HG02884 (cell line): ENCODE measurements around the gene ADCYAP1.
"Not testable (repeated sequence)": the region's sequence is repeated elsewhere in the genome, so short reads cannot be mapped to it uniquely, and the experiment has no call there.

Experiments used
- ATAC-seq: cut with Tn5 transposase; IDR thresholded peaks from one replicate; pipeline ENCODE4 v1.9.1; 2021; ENCODE audit warnings: mild to moderate bottlenecking, moderate library complexity; ENCODE audit not compliant: unreplicated experiment

ADCYAP1 gene

DNA sequence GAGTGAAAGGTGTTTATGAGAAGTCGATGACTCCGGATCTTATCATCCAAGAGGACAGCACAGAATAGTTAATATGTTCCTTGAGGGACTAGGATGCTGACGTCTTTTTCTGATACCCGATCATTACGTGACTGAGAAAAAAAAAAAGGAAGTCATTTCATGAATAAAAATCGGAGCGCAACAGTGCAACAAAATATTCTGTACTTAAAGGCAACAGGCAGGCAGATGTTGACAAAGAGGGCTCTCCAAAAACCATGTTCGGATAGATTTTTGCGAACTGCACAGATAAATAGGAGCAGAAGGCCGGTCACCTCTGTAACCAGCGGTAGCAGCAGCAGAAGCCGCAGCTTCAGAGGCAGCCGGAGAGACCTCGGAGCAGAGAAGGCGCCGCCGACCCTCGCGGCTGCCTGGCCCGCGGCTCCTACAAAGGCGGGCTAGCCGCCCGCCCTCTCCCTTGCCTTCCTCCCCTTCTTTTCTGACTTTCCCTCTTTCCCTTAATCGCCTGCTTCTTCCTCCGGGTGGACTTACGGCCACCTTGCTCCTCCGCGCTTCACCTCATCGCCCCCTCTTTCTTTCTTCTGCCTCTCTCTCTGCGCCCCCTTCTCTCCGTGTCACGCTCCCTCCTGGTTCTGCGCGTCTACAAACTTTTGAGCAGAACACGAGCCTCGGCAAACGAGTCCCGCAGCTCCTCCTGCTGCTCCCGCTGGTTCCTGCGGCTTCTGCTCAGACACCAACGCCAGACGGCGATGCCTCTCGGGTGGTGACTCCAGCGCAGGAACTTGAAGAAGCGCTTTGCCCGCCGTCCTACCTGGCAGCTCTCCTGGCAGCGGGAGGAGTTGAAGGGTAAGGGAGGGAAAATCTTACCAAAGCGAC, at the start of gene ADCYAP1:
TSS of gene ADCYAP1 (plus strand) at position 654 of the 873 bp plus-strand sequence. CDS start 516 bp downstream, outside the sequence.
- no peak for ATAC-seq

DNA sequence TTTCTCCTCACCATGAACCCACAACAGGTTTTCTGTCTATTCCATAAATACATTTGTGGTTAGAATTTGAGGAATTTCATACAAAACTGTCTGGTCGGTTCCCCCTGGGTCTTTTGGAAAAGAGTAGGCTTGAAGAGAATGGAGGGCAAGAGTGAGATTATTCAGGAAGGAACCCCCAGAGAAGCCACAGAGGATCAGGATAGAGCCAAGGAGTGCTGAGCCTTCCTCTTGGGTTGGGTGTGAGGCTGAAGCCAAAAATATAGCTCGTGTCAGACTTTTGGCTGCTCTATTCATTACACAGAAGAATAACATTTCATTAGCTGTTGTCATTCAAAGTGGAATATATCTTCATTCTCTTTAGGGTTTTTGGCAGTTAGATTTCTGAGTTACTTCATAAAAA, 46.7 kb upstream of the ADCYAP1 start:
- ATAC-seq: no peak

DNA sequence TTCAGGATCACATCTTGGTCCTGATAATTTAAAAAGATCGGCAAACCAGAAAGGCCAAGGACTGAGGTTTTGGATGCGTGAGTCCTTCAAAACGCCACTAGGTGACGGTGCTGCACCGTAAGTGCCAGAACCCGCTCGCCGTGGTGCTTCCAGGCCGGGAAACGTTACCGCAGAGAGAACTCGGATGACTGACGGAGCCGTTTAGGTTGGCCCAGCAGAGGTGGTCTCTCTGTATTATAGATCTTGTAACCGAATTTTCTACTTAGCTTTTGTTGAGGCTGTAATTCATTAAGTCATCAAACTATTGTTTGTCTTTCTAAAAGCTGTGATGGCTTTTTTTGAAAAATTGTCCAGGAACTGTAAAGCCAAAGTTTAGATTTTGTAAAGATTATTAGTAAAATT, 39.8 kb upstream of the ADCYAP1 start:
- peak; percentile 86 for ATAC-seq

DNA sequence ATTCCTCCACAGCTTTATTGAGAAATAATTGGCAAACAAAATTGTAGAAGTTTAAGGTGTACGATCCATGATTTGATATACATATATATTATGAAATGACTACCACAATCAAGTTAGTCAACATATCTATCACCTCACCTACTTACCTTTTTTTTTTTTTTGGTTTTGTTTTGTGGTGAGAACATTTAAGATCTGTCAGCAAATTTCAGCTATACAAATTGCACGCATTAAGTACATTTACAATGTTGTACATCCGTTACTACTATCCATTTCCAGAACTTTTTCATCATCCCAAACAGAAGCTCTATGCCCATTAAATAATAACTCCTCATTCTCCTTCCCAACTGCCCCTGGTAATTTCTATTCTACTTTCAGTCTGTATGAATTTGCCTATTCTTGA, 37.4 kb upstream of the ADCYAP1 start:
- no peak for ATAC-seq

DNA sequence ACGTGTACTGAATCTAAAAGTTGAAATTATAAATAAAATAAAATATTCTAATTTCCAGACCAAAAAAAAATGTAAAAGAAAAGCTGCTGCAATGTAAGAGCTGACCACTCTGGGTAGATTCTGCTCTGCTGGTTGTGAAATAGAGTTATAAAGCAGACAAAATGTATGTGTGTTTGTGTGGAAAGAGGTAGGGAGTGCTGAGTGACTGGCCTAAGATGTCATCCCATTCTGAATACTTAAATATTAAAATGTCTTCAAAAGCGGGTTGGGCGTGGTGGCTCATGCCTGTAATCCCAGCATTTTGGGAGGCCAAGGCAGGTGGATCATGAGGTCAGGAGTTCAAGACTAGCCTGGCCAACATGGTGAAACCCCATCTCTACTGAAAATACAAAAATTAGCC, 31.2 kb upstream of the ADCYAP1 start:
- ATAC-seq: not testable (repeated sequence)

DNA sequence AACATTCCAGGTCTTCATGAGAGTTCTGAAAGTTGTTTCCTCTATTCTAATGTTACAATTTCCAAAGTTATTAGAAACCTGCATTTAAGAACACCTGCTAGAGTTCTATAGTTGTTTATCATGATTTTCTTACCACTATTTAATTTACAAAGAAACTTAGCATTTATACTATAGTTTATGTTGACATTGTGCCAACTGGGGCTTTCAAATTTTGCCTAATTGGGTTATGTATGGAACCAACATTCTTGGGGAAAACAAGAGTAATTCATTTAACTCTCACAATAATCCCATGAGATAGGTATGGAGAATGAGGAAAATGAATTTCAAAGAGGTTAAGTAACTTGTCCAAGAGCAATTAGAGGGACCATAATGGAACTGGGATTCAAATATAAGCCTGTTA, 28.8 kb upstream of the ADCYAP1 start:
- no peak for ATAC-seq

DNA sequence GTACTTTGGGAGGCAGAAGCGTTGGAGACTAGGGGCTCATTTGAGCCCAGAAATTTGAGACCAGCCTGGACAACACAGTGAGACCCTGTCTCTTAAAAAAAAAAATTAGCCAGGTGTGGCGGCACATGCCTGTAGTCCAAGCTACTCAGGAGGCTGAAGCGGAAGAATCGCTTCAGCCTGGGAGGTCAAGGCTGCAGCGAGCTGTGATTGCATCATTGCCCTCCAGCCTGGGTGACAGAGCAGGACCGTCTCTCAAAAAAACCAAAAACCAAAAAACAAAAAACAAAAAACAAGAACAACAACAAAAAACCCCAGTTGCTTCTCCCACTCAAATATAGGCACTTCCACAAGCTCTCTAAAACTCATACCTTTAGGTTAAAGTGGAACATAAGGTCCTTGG, 27.4 kb upstream of the ADCYAP1 start:
- ATAC-seq: no peak

DNA sequence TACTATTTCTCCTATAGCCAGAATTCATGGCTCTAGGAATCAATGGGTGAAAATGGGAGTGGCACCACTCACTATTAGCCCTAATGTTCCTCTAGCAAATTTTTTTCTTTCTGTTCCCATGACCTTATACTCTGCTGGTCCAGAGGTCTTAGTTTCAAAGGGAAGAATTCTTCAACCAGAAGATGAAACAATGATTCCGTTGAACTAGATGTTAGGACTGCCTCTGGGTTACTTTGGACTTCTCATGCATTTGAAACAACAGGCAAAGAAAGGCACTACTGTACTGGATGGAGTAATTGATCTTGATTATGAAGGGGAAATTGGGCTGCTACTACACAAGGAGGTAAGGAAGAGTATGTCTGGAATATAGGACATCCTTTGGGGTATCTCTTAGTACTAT, 18.6 kb upstream of the ADCYAP1 start:
- ATAC-seq: no peak

DNA sequence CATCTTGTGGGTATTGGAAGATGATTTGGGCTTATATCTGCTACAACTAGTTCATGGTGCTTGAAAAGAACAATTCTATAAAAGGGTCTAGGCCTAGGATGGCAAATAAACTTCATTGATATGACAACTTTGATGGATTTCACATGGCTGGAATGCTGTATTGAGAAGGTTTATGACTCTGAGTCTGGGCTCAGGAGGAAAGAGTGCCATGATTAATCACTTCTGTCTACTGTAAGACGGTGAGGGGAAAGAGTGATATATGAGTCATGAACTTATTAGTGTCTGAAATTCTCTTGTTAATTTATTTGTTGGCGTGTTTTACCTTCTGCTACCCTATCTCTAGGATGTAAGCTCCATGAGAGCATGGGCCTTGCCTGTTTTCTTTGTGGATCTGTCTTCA, 17.0 kb upstream of the ADCYAP1 start:
- no peak for ATAC-seq

DNA sequence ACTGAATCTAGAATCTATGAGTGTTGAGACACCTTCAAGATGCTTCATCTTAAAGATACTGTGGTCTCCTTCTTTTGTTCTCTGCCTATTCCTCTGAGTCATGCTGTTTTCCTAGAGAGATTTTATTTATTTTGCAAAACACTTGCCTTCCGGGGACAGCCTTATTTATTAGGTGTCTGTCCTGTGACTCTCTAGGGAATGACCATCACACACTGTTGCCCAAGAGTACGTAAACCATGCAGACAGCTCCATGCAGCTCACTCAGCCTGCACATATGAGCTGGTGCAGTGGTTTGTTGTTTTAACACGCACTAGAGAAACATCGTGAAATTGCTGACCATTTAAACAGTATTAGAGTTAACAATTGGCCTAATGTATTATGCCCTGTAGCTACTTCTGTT, 12.4 kb upstream of the ADCYAP1 start:
- no peak for ATAC-seq

DNA sequence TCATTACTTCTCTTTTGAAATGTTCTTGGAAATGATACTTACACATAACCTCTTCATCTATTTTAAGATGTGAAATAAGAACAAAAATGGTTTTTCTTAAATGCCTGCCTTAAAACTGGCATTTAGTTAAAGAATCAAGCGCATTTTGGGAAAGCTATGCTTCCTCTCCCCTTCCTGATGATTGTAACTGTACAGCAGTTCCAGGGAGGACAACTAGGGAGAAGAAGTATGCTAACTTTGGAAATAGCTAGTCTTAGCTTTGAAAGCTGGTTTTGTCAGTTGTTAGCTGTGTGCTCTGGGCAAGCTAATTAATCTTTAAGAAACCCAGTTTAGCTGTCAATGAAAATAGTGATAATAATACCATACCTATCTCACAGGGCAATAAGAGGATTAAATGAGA, 8.4 kb upstream of the ADCYAP1 start:
- no peak for ATAC-seq

DNA sequence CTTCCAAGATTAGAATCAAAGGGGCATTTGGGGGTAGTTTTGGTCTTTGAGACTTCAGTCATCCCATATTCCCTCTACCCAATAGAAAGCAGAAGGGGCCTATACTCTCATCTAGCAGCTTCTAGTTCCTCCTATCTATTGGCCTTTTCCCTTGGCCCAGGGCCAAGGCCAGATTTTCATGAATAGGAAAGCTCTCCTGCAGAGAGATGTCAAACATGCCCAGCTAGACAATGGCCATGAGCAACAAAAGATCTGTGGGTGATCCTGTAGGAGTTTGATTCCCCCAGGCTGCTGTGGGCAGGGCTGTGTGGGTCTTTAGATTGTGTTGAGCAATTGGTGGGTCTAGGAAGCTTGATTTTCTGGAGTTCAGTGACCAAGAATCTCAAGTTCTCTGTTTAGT, 2.9 kb upstream of the ADCYAP1 start:
- ATAC-seq: no peak

DNA sequence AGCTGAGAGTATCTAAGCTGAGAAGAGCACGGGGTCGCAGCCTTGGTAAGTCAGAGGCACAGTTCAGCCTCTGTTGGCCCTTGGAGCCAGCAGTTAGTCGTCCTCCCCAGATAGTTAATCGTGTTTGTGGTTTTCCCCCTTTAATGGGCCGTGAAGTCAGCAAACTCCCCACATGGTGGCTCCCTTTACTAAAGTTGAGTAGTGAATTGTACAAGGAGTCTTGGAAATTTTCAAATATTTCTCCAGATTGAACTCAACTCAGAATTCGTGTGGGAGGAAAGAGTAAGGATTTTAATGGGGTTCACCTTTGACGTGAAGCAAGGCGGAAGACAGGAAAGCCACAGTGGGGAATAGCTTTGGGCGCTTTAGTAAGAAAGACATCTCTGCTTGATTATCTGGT, 2.4 kb upstream of the ADCYAP1 start:
- no peak for ATAC-seq

DNA sequence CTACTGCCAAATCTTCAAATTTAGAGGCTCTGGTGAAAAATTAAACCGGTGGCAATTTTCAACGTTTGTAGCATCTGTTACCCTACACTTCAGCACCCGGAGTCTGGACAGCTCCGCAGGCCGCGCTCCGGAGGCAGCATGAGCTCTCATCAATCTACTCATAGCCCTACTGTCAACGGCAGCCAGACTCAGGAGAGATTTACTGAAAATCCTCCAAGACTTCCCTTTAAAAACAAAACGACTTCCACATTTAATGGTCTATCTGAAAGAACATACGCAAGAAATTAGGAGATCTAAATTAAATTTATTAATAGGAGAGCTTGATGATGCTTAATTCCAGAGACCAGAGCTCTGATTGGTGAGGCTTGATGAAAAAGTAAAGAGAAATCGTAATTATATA, 970 bp upstream of the ADCYAP1 start:
- no peak for ATAC-seq

DNA sequence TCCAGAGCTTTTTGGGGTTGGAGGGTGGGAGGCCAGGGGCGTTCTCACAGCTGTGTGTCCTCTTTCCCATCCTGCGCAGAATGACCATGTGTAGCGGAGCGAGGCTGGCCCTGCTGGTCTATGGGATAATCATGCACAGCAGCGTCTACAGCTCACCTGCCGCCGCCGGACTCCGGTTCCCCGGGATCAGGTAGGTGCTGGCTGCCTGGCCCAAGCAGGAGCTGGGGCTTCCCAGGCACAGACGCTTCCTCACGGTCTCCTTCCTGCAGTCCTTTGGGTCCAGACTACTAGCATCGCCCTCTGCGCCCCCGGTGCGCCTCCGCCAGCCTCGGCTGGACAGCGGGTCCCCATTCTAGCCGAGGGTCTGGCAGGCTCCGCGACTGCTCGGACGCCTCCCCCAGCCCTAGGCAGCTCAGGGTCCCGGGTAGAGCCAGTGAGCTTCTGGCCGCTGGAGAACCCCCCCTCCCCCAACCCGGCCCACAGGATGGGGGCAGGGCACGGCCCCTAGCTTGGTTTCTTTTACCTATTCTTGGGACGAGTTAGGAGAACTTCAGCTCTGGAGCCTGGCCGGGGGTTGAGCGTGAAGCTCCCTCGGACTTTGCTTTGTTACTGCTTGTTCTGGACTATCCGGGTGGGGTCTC, 756 bp downstream of the ADCYAP1 start:
- ATAC-seq: no peak

DNA sequence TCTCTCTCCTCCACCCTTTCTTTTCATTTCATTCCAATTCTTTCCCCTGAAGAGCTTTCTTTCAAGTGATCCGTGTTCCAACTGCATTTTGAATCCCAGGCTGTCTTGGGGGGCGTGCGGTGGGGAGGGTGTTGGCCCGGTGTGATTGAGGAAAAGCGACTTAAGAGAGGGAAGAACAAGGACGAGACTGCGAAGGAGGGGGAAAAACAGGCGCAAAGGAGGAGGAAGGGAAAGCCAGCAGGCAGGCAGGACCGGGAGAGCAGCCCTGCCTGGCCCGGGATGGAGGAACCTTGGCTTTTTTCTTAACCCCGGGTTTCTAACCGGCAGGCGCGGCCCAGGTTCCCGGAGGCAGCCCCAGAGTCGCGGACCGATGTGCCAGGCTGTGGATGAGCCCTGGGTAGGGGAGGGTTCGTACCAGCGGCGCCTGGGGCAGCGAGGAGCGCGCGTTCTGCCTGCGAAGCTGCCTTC, 1.3 kb downstream of the ADCYAP1 start:
- ATAC-seq: no peak

DNA sequence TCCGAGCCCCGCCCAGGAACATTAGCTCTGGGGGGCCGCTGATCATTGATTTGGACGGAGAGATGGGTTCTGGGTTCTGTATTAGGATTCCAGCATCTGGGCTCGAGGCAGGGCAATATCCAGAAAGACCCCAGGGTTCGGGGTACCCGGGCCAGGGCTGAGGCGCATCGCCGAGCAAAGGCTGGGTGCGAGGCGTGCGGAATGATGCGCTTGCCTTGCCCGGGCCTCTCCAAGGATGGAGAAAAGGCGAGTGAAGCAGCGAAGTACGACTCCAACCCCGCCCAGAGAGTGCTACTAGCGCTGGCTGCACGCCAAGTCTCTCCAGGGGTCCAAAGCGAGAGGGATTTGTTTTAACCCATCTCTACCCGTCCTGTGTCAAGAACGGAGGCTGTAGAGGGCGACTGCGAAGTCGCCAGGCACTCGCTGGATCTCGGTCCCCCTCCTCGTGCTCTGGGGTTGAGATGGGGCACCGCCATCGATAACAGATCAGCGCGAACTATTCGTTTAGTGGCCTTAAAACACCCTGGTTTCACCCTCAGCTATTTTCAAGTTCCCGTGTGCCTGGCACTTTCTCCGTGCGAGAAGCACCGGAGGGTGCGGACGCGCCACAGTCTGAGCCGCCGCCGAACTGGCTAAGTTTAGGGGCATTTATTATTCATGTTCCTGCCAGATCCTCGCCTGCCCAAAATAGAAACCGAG, 1.9 kb downstream of the ADCYAP1 start:
- no peak for ATAC-seq

DNA sequence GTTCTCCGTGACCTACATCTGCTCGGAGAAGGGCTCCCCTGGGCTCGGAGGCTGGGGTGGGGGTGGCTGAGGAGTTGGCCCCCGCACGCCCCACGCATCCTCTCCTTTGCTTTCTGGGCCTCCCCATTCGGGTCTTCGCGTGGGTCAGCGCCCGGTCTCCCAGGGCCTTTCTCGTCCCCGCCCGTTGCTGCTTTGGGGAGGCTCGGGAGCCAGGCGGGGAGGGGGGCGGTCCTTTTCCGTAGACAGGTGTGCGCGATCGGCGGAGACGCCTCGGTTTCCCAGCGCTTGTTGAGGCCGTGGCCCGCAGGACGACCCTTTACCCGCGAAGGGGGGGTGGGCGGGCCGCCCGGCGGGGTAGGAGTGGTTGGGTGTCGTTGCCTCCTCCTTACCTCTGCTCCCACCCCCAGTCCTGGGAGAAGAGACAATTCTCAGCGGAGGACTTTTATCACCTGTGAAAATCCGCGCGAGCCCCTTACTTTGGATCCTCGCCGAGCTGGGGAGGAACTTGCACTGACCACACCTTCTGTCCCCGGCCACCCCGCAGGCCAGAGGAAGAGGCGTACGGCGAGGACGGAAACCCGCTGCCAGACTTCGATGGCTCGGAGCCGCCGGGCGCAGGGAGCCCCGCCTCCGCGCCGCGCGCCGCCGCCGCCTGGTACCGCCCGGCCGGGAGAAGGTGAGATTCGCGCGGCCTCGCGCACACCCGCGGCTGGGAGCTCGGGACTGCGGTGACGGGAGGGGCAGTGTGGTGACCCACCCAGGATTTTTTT, 2.6 kb downstream of the ADCYAP1 start:
- no peak for ATAC-seq

DNA sequence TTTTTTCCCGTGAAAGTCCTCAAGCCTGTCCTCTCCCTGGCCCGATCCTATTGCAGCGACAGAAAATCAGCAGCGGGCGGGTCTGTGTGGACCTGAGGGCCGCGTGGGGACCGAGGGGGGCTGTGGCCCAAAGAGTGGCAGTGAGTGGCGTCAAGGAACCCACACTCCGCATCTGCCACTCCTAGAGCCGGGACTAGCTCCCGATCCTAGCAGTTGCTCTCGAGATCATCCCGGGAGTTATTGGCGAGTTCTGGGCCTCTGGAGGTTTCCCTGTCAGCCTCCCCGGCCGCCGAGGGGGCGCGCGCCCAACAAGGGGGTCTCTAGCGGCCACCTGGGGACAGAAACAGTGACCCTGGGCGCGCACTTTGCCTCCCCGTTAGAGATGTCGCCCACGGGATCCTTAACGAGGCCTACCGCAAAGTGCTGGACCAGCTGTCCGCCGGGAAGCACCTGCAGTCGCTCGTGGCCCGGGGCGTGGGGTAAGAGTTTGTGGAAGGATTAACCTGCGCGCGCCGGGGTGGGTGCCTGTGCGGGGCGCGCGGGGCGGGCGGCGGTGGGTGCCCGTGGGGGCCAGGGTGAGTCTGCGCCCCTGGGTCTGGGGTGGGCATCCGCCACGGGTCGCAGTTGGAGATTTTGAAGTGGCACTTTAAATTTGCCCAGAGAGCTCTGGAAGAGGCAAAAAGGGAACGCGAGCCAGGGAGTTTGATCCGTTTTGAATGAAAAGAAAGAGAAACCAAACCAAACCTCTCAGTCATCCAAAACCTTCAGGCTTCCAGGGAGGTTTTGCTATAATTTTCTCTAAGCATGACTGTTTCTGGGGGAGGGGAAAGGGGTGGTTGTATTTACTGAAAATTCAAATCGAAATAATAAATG, 3.5 kb downstream of the ADCYAP1 start:
- no peak for ATAC-seq
